Measurements from ENCODE around the gene MGAT3. TPM values are rescaled to one million over a fixed set of nuclear protein-coding genes. Genes with fewer than 3 reads are reported as not detected.

MGAT3 gene
- total RNA-seq, 2 experiments from 2014 or later = 0.17 TPM; not detected in 1

DNA sequence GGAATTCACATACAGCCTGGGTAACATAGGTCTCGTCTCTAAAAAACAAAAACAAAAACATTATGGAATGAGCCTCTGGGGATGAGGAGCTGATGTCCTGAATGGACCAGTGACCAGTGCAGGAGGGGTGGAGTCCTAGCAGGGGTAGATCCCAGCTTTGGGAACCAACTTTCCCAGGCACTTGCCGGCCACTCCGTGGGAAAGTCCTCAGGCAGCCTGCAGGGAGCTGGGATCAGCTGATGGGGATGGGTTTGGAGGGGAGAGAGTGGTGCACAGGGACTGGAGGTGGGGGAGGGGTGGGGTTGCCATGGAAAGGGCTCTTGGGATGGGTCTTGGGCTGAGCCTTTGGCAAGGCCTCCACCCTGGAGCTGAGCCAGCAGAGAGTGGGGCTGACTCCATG is 19.1 kb downstream of the MGAT3 start:
- Mint-ChIP-seq H3K27me3 (no peaks in the 10 kb centered on the region), H3K27ac (no peak overlapping the region), H3K36me3 (ENCODE audit: low read depth) (no peaks in the 10 kb centered on the region), H3K4me1 (ENCODE audit: low read depth) (peaks cover 18% of the 10 kb centered on the region), H3K4me3 (no peak overlapping the region), H3K9me3 (no peaks in the 10 kb centered on the region)
- POLR2A ChIA-PET = no interaction called here
- no peak overlapping the region for H3K27ac ChIP-seq (ENCODE audit: low read depth in 1 of 2, low read length in 2 of 2)
- H3K36me3 ChIP-seq (ENCODE audit: insufficient read depth, low read length) = no peaks in the 10 kb centered on the region
- CTCF ChIA-PET = interaction anchor here (0.6 kb wide), 1 partner anchor 1247 kb away, joined by 3 read pairs; no protein-coding TSS in a partner anchor
- no peak for ATAC-seq (ENCODE audit: poor library complexity)
- H3K4me1 ChIP-seq (ENCODE audit: insufficient read depth, low read length) = peaks cover 20% of the 10 kb centered on the region
- H3K4me3 ChIP-seq (ENCODE audit: low read length) = no peak overlapping the region
- no peaks in the 10 kb centered on the region for H3K27me3 ChIP-seq (ENCODE audit: control insufficient read depth in 1 of 2, insufficient read depth in 2 of 2, low read length in 2 of 2)
- no peaks in the 10 kb centered on the region for H3K9me3 ChIP-seq (ENCODE audit: control insufficient read depth in 1 of 2, insufficient read depth in 1 of 2, low read length in 2 of 2)
- TF ChIP-seq, protein P1, sequence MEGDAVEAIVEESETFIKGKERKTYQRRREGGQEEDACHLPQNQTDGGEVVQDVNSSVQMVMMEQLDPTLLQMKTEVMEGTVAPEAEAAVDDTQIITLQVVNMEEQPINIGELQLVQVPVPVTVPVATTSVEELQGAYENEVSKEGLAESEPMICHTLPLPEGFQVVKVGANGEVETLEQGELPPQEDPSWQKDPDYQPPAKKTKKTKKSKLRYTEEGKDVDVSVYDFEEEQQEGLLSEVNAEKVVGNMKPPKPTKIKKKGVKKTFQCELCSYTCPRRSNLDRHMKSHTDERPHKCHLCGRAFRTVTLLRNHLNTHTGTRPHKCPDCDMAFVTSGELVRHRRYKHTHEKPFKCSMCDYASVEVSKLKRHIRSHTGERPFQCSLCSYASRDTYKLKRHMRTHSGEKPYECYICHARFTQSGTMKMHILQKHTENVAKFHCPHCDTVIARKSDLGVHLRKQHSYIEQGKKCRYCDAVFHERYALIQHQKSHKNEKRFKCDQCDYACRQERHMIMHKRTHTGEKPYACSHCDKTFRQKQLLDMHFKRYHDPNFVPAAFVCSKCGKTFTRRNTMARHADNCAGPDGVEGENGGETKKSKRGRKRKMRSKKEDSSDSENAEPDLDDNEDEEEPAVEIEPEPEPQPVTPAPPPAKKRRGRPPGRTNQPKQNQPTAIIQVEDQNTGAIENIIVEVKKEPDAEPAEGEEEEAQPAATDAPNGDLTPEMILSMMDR (IDR thresholded peaks at IDR 0.05) = no peak
- intact Hi-C loops (cut with DNase I, micrococcal nuclease) = no loop called here
- no peak for DNase-seq

DNA sequence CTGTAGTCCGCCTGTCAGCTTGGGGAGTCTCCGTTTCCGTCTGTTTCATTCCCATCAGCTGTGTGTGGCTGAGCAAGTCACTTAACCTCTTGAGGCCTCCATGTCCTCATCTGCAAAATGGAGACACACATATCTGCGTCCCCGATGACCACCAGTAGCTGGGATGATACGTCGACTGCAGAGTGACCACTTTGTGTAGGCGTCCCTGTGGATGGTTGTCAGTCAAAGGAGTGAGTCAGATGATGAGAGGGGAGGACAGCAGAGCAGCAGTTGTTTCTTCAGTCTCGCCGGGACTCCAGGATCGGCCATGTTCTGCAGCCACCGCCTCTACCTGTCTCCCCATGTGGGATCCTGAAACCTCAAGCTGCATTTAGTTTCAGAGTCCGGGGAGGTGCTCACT is 19.9 kb downstream of the MGAT3 start:
- H3K4me3 ChIP-seq (ENCODE audit: low read length) = no peak overlapping the region
- no peaks in the 10 kb centered on the region for H3K36me3 ChIP-seq (ENCODE audit: insufficient read depth, low read length)
- ChIA-PET POLR2A (no interaction called here), CTCF (no interaction called here)
- DNase-seq (no peak), ATAC-seq (ENCODE audit: poor library complexity) (no peak)
- TF ChIP-seq, protein P1 (IDR thresholded peaks at IDR 0.05) = no peak
- H3K4me1 Mint-ChIP-seq (ENCODE audit: low read depth) = peaks cover 13% of the 10 kb centered on the region
- H3K27ac ChIP-seq (ENCODE audit: low read depth in 1 of 2, low read length in 2 of 2) = no peak overlapping the region
- no peaks in the 10 kb centered on the region for H3K27me3 Mint-ChIP-seq
- no peak overlapping the region for H3K4me3 Mint-ChIP-seq
- no peaks in the 10 kb centered on the region for H3K9me3 ChIP-seq (ENCODE audit: control insufficient read depth in 1 of 2, insufficient read depth in 1 of 2, low read length in 2 of 2)
- H3K27ac Mint-ChIP-seq = no peak overlapping the region
- no peaks in the 10 kb centered on the region for H3K9me3 Mint-ChIP-seq
- no peaks in the 10 kb centered on the region for H3K36me3 Mint-ChIP-seq (ENCODE audit: low read depth)
- peaks cover 12% of the 10 kb centered on the region for H3K4me1 ChIP-seq (ENCODE audit: insufficient read depth, low read length)
- no peaks in the 10 kb centered on the region for H3K27me3 ChIP-seq (ENCODE audit: control insufficient read depth in 1 of 2, insufficient read depth in 2 of 2, low read length in 2 of 2)
- intact Hi-C loops (cut with DNase I, micrococcal nuclease) = no loop called here

DNA sequence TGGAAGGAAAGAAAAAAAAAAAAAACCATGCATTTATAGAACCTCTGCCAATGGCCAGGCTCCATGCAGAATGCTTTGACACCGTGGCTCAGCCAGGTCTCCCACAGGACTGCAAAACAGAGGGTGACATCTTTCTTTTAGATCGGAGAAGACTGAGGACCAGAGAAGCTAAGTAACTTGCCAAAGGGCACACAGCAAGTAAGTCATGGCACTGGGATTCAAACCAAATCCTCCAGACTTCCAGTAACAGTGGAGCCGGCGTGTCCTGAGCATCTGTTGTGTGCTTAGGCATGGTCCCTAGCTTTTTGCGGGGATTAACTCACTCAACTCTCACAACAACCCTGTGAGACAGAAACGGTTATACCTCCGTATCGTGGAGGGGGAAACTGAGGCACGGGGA is 20.7 kb downstream of the MGAT3 start:
- no peaks in the 10 kb centered on the region for H3K36me3 ChIP-seq (ENCODE audit: insufficient read depth, low read length)
- H3K36me3 Mint-ChIP-seq (ENCODE audit: low read depth) = no peaks in the 10 kb centered on the region
- CTCF ChIA-PET = no interaction called here

More for the DNA sequence above, 20.7 kb downstream of the MGAT3 start:
- no peaks in the 10 kb centered on the region for H3K9me3 Mint-ChIP-seq
- intact Hi-C loops (cut with DNase I, micrococcal nuclease) = no loop called here
- no peaks in the 10 kb centered on the region for H3K27me3 Mint-ChIP-seq
- H3K4me1 ChIP-seq (ENCODE audit: insufficient read depth, low read length) = peaks cover 3% of the 10 kb centered on the region
- POLR2A ChIA-PET = no interaction called here
- peaks cover 4% of the 10 kb centered on the region for H3K4me1 Mint-ChIP-seq (ENCODE audit: low read depth)
- H3K27me3 ChIP-seq (ENCODE audit: control insufficient read depth in 1 of 2, insufficient read depth in 2 of 2, low read length in 2 of 2) = no peaks in the 10 kb centered on the region
- no peak overlapping the region for H3K4me3 Mint-ChIP-seq
- H3K9me3 ChIP-seq (ENCODE audit: control insufficient read depth in 1 of 2, insufficient read depth in 1 of 2, low read length in 2 of 2) = no peaks in the 10 kb centered on the region
- H3K27ac Mint-ChIP-seq = no peak overlapping the region
- H3K27ac ChIP-seq (ENCODE audit: low read depth in 1 of 2, low read length in 2 of 2) = no peak overlapping the region
- DNase-seq (no peak), ATAC-seq (ENCODE audit: poor library complexity) (no peak)
- no peak overlapping the region for H3K4me3 ChIP-seq (ENCODE audit: low read length)
- TF ChIP-seq, protein P1 (IDR thresholded peaks at IDR 0.05) = no peak
